BE2C (cell line): Measurements from ENCODE around the gene IL4.

Experiments
- DNase-seq: peaks from one replicate; pipeline ENCODE4 v3.0.0-alpha.2; 2020
- H3K27me3 ChIP-seq: fragments of 250-450 bp; sonication (Bioruptor Pico); 2 replicates; pipeline ENCODE4 v1.5.1; 2020; ENCODE audit warnings: mild to moderate bottlenecking
- H3K36me3 ChIP-seq: fragments of 250-450 bp; sonication (Bioruptor Pico); 2 replicates; pipeline ENCODE4 v1.5.1; 2020; ENCODE audit warnings: mild to moderate bottlenecking
- H3K4me1 ChIP-seq: fragments of 250-450 bp; sonication (Bioruptor Pico); 2 replicates; pipeline ENCODE4 v1.5.1; 2020
- H3K4me3 ChIP-seq: 2 replicates; pipeline ENCODE4 v1.5.1; 2011; ENCODE audit warnings: low read depth, low read length
- H3K9me3 ChIP-seq: fragments of 250-450 bp; sonication (Bioruptor Pico); 2 replicates; pipeline ENCODE4 v1.5.1; 2020
- CTCF ChIP-seq: IDR thresholded peaks from 2 replicates; pipeline ENCODE4 v1.5.1; 2012; ENCODE audit warnings: mild to moderate bottlenecking, low read depth, low read length

IL4 gene

GRCh38 chr5:132729896-132730295 lies 56.1 kb downstream of the IL4 start:
- H3K4me1 ChIP-seq = no peaks in the 10 kb centered on the region
- no peaks in the 10 kb centered on the region for H3K36me3 ChIP-seq
- no peaks in the 10 kb centered on the region for H3K9me3 ChIP-seq
- H3K27me3 ChIP-seq = no peaks in the 10 kb centered on the region
- no peak for TF ChIP-seq CTCF
- H3K4me3 ChIP-seq = no peak overlapping the region
- DNase-seq = no peak
